HPDE6-E6E7 (cell line): ENCODE measurements around the gene TMEM259.

Experiments used
- DNase-seq: peaks from one replicate; pipeline ENCODE4 v3.0.0; 2011; ENCODE audit warnings: missing footprints; ENCODE audit errors: extremely low spot score

TMEM259 gene

DNA sequence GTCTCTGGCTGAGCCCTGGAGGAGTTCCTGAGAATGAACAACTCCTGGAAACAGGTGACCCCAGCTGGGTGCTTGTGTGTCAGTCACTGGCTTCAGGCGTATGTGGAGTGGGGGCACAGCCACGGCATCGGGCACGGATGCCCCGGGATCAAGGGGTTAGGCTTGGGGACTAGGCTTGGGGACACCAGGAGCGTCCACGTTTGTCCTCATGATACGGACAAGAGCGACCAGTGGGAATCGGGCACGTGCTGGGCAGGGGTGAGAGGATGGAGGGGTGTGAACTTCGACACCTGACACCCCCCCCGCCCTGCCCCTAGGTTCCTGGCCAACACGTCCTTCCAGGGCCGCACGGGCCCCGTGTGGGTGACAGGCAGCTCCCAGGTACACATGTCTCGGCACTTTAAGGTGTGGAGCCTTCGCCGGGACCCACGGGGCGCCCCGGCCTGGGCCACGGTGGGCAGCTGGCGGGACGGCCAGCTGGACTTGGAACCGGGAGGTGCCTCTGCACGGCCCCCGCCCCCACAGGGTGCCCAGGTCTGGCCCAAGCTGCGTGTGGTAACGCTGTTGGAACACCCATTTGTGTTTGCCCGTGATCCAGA lies 16.6 kb downstream of the TMEM259 start:
- DNase-seq: no peak

DNA sequence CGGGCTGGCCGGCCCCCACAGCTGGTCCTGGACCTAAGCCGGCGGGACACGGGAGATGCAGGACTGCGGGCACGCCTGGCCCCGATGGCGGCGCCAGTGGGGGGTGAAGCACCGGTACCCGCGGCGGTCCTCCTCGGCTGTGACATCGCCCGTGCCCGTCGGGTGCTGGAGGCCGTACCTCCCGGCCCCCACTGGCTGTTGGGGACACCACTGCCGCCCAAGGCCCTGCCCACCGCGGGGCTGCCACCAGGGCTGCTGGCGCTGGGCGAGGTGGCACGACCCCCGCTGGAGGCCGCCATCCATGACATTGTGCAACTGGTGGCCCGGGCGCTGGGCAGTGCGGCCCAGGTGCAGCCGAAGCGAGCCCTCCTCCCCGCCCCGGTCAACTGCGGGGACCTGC lies 17.6 kb downstream of the TMEM259 start:
- DNase-seq: no peak

DNA sequence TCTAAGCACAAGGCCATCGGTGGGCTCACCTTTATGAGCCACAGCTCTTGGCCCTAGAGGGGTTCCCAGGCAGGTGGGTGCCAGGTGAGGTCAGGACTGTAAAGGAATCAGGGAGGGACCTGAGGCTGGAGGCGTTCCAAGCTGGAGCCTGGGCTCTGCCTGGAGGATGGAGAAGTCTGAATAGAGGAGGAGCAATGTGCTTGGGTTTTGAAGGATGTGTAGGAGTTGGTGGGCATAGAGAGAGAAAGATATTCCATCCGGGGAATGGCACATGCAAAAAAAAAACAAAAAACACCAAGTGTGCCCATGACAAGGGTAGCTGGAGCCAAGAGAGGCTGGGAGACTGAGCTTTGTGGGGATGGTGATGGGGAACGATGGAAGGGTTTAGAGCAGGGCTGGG lies 18.3 kb downstream of the TMEM259 start:
- DNase-seq: no peak

DNA sequence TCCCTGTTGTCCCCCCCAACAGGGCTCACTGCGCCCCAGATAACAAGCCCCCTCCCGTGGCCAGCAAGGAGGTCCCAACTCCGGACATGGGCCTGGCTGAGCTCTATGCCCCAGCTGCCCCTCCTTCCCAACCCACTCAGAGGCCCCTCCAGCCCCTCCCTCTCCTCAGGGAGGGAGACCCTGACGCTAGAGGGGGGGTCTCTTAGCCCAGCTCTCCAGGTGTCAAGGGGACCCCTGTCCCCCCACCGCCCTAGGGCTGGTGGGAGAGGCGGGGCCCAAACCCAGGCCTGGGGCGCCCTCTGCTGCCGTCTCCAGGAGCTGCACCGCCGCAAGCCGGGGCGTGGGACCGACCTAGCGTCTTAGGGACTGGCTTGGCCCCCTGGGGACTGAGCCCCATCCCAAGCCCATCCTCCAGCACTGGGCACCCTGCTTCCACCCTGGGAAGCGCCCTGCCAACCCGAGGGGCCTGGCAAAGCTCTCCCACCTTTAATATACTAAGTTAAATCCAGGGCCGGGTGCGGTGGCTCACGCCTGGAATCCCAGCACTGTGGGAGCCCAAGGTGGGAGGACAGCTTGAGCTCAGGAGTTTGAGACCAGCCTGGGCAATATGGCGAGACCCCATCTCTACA lies 19.3 kb downstream of the TMEM259 start:
- DNase-seq: no peak

DNA sequence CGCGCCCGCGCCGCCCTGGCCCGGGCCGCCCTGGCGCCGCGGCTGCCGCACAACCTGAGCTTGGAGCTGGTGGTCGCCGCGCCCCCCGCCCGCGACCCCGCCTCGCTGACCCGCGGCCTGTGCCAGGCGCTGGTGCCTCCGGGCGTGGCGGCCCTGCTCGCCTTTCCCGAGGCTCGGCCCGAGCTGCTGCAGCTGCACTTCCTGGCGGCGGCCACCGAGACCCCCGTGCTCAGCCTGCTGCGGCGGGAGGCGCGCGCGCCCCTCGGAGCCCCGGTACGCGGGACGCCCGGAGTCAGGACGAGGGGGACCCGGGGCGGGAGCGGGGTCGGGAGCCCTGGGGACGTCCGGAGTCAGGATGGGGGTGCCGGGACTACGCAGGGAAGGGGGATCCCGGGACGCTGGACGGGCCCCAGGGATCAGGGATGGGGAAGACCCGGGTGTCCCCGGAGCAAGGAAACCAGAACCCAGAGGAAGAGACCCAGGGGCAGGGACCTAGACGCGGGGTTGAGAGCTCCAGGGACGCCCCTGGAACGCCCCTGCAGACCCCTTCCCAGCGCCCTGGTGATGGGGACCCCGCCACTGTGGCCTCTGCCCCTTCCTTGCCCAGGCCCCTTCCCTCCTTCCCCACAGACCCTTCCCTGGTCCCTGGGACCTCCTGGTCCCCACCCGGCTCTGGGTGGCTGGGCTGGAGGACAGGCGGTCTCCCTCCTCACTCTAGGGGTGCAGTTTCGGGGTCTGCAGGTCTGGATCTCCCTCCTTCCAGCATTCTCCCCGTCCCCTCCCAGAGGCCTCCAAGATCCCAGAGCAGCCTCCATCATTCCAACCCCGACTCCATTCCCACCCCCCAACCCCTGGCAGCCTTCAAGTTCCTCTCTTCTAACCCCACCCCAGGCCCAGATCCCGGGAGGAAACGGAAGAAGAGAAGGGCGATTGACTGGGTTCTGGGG lies 20.1 kb downstream of the TMEM259 start:
- no peak for DNase-seq

DNA sequence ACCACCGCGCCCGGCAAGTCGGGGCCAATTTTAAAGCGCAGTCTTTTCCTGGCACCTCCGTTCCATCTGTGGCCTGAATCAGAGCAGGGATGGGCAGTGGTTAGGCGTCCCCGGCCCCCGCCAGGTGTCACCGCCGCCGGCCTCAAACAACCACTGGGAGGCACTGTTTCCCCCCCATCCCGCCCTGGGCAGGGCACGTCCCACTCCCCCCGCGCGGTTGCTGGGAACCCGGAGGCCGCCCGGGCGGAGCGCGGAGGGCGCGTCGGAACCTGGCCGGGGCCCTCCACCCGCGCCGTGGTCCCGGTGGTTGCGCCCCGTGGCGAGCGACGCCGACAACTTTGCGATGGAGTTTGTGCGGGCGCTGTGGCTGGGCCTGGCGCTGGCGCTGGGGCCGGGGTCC lies 20.8 kb downstream of the TMEM259 start, which contains the start of gene GRIN3B:
TSS of gene GRIN3B (plus strand) at position 325 of the 400 bp plus-strand sequence. CDS start at position 344, 19 bp downstream.
- no peak for DNase-seq

DNA sequence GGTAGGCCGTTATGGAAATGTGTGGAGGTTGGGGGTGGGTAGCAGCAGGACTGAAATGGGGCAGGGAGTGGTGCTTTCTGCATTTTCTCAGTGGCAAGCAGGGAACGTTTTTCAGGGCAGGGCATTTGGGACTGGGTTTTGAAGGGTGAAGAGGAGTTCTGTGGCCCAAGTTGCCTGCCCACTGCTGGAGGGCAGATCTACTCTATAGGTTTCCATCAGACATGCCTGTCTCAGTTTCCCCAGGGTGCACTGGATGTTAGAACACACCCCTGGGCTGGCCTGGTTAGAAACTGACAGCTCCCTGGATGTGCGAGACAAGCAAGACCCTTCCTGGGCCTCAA lies 21.6 kb downstream of the TMEM259 start:
- DNase-seq: no peak

DNA sequence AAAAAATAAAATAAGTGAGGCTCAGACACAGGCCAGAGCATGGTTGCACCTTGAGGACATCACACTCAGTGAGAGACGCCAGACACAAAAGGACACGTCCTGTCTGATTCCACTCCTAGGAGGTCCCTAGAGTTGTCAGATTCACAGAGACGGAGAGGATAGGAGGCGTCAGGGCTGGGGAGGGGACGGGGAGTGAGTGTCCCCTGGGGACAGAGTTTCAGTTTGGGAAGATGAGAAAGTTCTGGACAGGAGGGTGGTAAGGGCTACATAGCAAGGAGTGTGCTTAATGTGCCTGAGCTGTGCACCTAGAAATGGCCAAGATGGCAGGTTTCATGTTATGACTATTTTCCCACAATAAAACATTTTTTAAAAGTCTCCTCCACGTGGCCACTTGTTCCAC lies 22.9 kb downstream of the TMEM259 start:
- DNase-seq: no peak

DNA sequence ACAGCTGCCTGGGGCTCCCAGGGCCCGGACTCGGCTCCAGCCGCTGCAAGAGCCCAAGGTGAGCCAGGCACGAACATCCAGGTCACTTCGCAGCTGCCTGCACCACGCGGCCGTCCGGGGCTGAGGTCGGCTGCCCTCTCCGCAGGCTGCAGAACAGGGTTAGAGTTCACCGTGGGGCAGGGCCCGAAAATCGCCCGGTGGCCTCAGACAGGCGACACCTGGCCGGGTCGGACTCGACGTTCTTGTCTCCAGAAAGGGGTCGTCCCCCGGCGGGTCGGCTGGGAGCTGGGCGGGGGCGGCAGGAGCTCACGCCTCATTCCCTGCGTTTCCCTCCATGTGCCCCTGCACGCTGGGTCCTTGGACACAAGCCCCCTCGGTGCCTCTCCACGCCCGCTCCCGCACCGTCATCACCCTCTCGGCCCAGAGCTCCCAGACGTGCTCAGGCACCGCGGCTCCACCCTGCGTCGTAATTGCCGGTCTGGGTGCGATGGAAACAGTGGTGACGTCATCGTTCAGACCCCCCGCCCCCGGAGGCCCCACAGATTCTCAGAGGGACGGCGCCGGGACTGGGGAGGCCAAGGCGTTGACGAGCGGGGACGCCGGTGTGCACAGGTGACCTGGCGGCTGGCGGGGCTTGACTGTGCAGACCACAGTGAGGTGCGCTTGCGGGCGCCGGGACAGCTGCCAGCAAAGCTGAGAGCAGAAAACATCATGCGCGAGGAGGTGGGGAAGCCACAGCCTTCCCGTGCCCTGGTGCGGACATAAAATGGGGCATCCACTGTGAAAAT lies 24.7 kb downstream of the TMEM259 start:
- no peak for DNase-seq

DNA sequence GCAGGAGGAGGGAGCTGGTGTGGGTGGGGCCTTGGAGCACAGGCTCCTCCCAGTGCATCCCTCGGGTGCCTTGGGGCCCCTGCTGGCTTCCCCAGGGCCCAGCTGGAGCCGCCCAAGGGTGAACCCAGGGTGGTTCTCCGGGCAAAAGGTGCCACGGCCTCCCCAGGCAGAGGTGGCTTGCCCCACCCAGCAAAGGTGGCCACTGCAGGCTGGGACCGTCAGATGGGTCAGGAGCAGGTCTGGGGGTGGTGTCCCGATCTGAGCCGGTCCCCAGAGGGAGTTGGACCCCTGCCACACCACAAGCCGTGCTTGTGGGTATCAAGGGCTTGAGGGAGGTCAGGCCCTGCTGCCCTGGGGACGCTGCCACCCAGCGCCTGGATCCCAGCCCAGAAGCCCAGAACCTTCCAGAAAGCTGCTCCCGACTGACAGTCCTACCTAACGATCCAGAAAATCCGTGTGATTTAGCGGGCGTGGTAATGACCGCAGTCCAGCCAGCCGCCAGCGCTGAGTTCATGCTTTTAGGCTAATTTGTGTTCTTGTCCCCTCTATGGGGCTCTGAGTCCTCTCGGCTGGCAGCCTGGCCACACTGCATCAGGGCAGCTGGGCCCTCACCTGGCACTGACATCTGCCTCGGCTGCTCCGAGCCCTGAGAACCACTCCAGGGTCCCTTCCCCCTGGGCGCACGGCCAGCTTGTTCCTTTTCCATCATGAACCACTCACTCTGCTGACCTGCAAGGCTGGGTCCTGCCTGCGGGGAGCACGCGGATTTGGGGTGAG lies 25.7 kb downstream of the TMEM259 start:
- DNase-seq: no peak

DNA sequence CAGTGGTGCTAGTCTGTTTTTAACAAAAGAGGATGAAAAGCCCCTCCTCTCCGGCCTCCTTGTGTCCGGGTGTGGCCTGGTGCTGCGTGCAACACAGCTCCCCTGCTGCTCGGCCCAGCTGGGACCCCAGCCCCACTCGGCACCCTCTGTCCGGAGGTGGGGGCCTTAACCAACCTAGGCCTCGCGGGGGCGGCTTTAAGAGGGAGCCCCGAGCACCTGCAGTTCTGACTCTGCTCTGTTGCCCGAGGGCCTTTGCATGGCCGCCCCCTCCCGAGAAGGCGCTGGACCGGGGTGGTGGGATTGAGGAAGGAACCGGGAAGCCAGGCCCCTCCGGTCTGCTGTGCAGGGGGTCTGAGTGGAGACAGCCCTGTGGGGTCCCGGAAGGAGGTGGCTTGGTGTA lies 26.4 kb downstream of the TMEM259 start:
- no peak for DNase-seq

DNA sequence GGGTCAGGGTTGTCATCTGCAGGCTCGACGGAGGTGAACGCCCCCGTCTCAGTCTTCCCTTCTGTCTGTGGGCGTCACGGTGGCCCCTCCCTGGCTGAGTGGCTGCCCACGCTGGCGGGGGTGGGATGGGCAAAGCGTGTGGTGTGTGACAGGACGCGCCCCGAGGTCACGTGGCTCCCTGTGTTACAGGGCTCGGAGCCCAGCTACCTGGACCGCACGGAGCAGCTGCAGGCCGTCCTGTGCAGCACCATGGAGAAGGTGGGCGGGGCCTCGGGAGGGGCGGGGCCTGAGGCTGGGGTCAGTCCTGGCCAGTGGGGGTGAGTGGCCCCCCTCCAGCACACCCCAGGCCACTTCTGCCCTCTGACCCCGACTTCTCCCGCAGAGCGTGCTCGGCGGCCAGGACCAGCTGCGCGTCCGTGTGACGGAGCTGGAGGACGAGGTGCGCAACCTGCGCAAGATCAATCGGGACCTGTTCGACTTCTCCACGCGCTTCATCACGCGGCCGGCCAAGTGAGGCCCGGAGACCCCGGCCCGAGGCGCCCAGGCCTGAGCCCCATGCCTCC lies 27.0 kb downstream of the TMEM259 start:
- no peak for DNase-seq

DNA sequence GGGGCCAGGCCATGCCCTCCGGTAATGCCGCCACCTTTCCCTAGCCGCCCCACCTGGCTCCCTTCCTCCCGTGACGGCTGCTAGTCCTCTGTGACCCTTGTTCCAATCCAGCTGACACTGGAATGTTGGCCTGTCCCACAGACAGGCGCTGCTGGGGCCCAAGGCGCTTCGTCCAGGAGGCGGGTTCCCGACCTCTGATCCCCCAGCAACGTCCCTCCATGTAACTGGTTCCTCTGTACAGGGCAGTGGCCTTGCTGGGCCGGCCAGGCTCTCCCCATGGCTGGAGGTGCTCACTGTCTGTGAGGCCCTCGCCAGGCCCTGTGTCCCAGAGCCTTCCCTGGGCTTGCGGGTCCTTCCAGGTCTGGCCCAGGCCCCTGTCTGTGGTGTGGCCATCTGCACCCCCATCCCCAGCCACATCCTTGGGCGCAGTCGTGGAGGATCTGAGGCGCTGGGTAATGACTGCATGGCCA lies 27.5 kb downstream of the TMEM259 start:
- no peak for DNase-seq

DNA sequence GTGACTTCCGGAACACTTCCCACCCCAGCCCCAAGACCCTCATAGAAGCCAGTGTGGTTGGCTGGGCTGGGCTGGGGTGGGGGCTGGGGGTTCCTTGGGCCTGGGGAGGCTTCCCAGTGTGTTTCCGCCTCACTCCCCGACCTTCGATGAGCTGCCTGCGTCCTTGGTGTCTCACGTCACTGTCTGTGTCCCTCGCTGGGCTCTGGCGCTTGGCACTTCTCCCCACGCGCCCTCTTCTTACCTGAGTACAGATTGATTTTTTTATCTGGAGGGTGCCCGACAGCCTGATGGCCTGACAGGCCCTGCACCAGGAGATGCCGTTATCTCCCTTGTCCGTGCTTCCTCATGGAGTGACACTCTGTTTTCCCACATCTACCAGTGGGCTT lies 28.3 kb downstream of the TMEM259 start:
- DNase-seq: no peak

DNA sequence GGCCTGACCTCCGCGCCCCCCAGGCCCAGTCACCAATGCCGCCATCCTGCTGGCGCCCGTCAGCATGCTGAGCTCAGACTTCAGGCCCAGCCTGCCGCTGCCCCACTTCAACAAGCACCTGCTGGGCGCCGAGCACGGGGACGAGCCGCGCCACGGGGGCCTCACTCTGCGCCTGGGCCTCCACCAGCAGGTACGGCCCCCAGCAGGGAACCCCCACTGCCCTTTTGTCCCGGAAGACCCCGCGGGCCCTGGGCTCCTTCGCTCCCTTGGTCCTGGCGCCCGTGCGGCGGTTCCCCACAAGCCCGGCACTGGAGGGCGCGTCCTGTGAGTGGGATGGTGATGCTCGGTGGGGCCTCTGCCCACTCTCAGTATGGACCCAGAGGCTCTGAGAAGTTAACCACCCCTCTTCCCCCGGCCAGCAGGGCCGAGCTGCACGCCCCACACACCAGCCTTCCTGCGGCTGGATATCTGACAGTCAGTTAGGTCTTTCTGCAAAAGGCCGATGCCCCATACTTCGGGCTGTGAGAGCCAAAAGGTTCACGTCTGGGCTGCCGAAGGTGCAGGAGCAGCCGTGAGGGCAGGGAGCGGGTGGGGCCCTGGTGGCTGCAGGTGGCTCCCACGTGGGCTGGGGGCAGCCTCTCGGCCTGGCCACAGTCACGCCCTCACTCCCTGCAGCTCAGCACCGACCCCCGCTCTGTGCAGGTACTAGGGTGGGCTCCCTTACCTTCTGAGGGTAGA lies 28.8 kb downstream of the TMEM259 start:
- DNase-seq: no peak

DNA sequence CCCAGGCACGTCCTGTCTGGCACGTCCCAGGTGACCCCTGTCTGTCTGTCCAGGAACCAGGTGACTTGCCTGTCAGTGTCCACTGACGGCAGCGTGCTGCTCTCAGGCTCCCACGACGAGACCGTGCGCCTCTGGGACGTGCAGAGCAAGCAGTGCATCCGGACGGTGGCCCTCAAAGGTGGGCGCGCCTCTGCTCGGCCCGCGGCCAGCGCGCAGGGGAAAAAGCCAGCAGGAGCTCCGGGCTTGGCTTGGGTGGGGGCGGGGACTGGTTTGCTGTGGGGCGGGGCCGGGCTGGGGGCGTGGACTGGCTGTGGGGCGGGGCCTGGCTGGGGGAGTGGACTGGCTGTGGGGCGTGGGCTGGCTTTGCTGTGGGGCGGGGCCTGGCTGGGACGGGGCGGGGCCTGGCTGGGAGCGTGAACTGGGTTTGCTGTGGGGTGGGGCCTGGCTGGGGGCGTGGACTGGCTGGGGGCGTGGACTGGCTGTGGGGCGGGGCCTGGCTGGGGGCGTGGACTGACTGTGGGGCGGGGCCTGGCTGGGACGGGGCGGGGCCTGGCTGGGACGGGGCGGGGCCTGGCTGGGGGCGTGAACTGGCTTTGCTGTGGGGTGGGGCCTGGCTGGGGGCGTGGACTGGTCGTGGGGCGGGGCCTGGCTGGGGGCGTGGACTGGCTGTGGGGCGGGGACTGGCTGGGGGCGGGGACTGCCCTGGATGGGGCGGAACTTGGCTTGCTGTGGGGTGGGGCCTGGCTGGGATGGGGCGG lies 29.6 kb downstream of the TMEM259 start:
- no peak for DNase-seq

DNA sequence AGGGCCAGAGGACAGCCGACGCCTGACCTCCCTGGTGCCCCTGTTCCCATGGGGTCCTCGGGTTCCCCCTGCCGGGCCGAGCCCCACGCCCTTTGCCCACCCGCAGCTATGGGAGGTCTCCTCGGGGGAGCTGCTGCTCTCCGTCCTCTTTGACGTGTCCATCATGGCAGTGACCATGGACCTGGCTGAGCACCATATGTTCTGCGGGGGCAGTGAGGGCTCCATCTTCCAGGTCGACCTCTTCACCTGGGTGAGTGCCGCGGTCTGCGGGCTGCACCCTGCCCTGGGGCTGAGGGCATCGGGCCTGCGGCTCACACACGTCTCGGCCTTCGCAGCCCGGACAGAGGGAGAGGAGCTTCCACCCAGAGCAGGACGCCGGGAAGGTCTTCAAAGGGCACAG lies 30.2 kb downstream of the TMEM259 start:
- DNase-seq: no peak

DNA sequence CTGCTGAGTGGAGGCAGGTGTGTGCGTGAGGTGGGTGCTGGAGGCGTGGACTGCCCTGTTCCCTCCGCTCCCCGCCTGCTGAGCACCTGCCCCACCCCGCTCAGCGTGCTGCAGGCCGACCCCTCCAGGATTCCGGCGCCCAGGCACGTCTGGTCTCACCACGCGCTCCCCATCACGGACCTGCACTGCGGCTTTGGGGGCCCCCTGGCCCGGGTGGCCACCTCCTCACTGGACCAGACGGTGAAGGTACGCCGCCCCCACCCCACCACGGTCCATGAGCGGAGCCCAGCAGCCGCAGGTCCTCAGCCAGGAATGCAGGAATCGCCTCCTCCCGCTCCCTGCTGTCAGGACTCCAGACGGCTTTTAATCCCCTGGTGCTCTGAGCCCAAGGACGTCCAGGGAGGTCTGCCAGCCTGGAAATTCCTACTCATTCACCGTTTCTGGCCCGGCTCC lies 30.8 kb downstream of the TMEM259 start:
- no peak for DNase-seq

DNA sequence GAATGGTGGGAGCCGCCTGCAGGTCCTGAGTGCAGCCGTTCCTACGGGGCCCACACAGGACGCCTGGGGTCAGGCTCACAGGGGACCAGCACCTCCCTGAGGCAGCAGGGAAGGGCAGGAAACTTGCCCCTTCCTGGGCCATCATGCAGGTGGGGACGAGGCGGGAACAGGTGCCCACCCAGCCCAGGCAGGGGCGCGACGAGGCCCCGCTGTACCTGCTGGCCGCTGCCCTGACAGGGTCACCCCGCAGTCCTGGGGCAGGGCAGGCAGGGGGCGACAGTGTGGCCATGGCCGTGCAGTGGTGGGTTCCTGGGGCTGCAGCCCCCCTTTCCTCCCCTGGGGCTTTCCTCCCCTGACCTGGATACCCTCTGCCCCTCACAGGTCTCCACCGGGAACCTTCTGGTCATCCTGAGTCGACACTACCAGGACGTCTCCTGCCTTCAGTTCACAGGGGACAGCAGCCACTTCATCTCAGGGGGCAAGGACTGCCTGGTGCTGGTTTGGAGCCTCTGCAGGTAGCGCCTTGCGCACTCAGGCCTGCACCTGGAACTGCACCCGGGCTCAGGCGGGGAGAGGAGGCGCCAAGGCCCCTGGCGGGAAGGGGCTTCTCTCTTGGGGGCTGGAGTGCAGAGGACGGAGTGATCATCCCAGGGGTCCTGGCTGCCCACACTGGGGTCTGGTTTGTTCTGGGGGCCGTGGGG lies 31.4 kb downstream of the TMEM259 start:
- no peak for DNase-seq
